ENCODE measurements around the gene ACSL1.

The ACSL1 gene

GRCh38 chr4:184733654-184734524, 91.9 kb downstream of the ACSL1 start, which contains the start of gene CENPU (continued):
- TF ChIP-seq ZBTB7A (tag by site-specific recombination; IDR thresholded peaks at IDR 0.05; ENCODE audit: low read depth) (no peak; the same call in 1 of the 2 replicates), ZNF311 (tag by site-specific recombination; IDR thresholded peaks at IDR 0.05; ENCODE audit: borderline replicate concordance) (no peak), YY1 (tag by site-specific recombination; IDR thresholded peaks at IDR 0.05) (peak; percentile 62), ZNF645 (tag by site-specific recombination; IDR thresholded peaks at IDR 0.05) (no peak), ZNF514 (tag by site-specific recombination; IDR thresholded peaks at IDR 0.05) (no peak), OSR2 (tag by site-specific recombination; IDR thresholded peaks at IDR 0.05) (peak; percentile 25; the same call in 1 of the 2 replicates), ZNF133 (tag by site-specific recombination; IDR thresholded peaks at IDR 0.05) (peak; percentile 27; the same call in 1 of the 2 replicates), ZBTB21 (tag by site-specific recombination; IDR thresholded peaks at IDR 0.05) (peak; percentile 51; the same call in 1 of the 2 replicates), ZNF623 (tag by site-specific recombination; IDR thresholded peaks at IDR 0.05) (peak; percentile 33; the same call in 1 of the 2 replicates), ZNF26 (tag by site-specific recombination; IDR thresholded peaks at IDR 0.05) (no peak), ZNF747 (tag by site-specific recombination; IDR thresholded peaks at IDR 0.05) (no peak), ZNF175 (tag by site-specific recombination; IDR thresholded peaks at IDR 0.05) (no peak), ZNF624 (tag by site-specific recombination; IDR thresholded peaks at IDR 0.05) (no peak), KLF1 (tag by site-specific recombination; IDR thresholded peaks at IDR 0.05) (peak; percentile 44; the same call in 1 of the 2 replicates), ZNF157 (tag by site-specific recombination; IDR thresholded peaks at IDR 0.05) (no peak), INSM2 (tag by site-specific recombination; IDR thresholded peaks at IDR 0.05) (peak; percentile 82; the same call in 1 of the 2 replicates), GLIS2 (tag by site-specific recombination; IDR thresholded peaks at IDR 0.05) (peak; percentile 91), PRDM1 (tag by site-specific recombination; IDR thresholded peaks at IDR 0.05) (no peak), ZNF354C (tag by site-specific recombination; IDR thresholded peaks at IDR 0.05; ENCODE audit: borderline replicate concordance, low read depth) (no peak), ZNF830 (tag by site-specific recombination; IDR thresholded peaks at IDR 0.05; ENCODE audit: low read depth) (no peak), ZNF529 (tag by site-specific recombination; IDR thresholded peaks at IDR 0.05; ENCODE audit: insufficient replicate concordance) (no peak), TRIM28 (IDR thresholded peaks at IDR 0.05; ENCODE audit: borderline replicate concordance, low read length) (peak; percentile 37; the same call in 1 of the 2 replicates), ZNF266 (tag by site-specific recombination; IDR thresholded peaks at IDR 0.05; ENCODE audit: low read depth) (no peak), ZNF423 (tag by site-specific recombination; IDR thresholded peaks at IDR 0.05) (no peak), ZNF677 (tag by site-specific recombination; IDR thresholded peaks at IDR 0.05) (peak; percentile 85), ZNF155 (tag by site-specific recombination; IDR thresholded peaks at IDR 0.05) (no peak), ZSCAN4 (tag by site-specific recombination; IDR thresholded peaks at IDR 0.05) (no peak), KLF10 (tag by site-specific recombination; IDR thresholded peaks at IDR 0.05) (peak; percentile 88)
- TF ChIP-seq, protein P1, sequence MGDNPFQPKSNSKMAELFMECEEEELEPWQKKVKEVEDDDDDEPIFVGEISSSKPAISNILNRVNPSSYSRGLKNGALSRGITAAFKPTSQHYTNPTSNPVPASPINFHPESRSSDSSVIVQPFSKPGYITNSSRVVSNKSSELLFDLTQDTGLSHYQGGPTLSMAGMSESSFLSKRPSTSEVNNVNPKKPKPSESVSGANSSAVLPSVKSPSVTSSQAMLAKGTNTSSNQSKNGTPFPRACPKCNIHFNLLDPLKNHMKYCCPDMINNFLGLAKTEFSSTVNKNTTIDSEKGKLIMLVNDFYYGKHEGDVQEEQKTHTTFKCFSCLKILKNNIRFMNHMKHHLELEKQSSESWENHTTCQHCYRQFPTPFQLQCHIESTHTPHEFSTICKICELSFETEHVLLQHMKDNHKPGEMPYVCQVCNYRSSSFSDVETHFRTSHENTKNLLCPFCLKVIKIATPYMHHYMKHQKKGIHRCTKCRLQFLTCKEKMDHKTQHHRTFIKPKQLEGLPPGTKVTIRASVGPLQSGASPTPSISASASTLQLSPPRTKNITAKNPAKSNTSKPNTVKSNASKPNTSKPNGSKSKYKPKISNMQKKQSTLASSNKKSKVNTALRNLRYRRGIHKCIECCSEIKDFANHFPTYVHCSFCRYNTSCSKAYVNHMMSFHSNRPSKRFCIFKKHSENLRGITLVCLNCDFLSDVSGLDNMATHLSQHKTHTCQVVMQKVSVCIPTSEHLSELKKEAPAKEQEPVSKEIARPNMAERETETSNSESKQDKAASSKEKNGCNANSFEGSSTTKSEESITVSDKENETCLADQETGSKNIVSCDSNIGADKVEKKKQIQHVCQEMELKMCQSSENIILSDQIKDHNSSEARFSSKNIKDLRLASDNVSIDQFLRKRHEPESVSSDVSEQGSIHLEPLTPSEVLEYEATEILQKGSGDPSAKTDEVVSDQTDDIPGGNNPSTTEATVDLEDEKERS (tag by site-specific recombination; IDR thresholded peaks at IDR 0.05): no peak
- TF ChIP-seq, protein P2, sequence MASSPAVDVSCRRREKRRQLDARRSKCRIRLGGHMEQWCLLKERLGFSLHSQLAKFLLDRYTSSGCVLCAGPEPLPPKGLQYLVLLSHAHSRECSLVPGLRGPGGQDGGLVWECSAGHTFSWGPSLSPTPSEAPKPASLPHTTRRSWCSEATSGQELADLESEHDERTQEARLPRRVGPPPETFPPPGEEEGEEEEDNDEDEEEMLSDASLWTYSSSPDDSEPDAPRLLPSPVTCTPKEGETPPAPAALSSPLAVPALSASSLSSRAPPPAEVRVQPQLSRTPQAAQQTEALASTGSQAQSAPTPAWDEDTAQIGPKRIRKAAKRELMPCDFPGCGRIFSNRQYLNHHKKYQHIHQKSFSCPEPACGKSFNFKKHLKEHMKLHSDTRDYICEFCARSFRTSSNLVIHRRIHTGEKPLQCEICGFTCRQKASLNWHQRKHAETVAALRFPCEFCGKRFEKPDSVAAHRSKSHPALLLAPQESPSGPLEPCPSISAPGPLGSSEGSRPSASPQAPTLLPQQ (tag by site-specific recombination; IDR thresholded peaks at IDR 0.05): peak; percentile 98

Measured in HEK293 (cell line).